Type B pancreatic cell (in vitro differentiated cells): ENCODE data around the gene TLR2. TPM values are rescaled to one million over a fixed set of nuclear protein-coding genes. Genes with fewer than 3 reads are reported as not detected.
A peak's percentile ranks its signal among the peaks of the same experiment; 100 is the strongest.

ENCODE experiments used
- DNase-seq: peaks from one replicate; pipeline ENCODE4 v3.0.0; 2021; ENCODE audit warnings: mixed read lengths; ENCODE audit not compliant: unreplicated experiment; ENCODE audit errors: extremely low spot score
- H3K27ac Mint-ChIP-seq: 2 replicates; pipeline ENCODE4 v1.8.0; 2021; ENCODE audit warnings: mild to moderate bottlenecking, mixed read lengths
- H3K27me3 Mint-ChIP-seq: 2 replicates; pipeline ENCODE4 v1.8.0; 2021; ENCODE audit warnings: mixed read lengths
- H3K36me3 Mint-ChIP-seq: 2 replicates; pipeline ENCODE4 v1.8.0; 2021; ENCODE audit warnings: mixed read lengths
- H3K4me1 Mint-ChIP-seq: one replicate; pipeline ENCODE4 v1.8.0; 2021; ENCODE audit warnings: mixed read lengths; ENCODE audit not compliant: unreplicated experiment
- H3K4me3 Mint-ChIP-seq: 2 replicates; pipeline ENCODE4 v1.8.0; 2021; ENCODE audit warnings: mild to moderate bottlenecking, mixed read lengths
- H3K9me3 Mint-ChIP-seq: 2 replicates; pipeline ENCODE4 v1.8.0; 2021; ENCODE audit warnings: mixed read lengths
- CTCF ChIP-seq: fragments of 200-600 bp; sonication (generic); conservative IDR thresholded peaks from 2 replicates; pipeline ENCODE4 v1.5.0; 2021; ENCODE audit warnings: antibody characterized with exemption, mild to moderate bottlenecking
- total RNA-seq: library from RNA; stranded (reverse); gene quantifications from 2 replicates; pipeline ENCODE4 v1.2.1, GENCODE V29; 2021; ENCODE audit warnings: low replicate concordance

The TLR2 gene
- total RNA-seq, 1 donor from 2014 or later, result 1.2 TPM

GRCh38 chr4:153747406-153747955, 63.4 kb downstream of the TLR2 start:
- TF ChIP-seq CTCF, result no peak
- no peaks in the 10 kb centered on the region for H3K9me3 Mint-ChIP-seq
- no peak for DNase-seq
- H3K4me1 Mint-ChIP-seq, result peaks cover 6% of the 10 kb centered on the region
- H3K36me3 Mint-ChIP-seq, result no peaks in the 10 kb centered on the region
- no peak overlapping the region for H3K4me3 Mint-ChIP-seq
- no peak overlapping the region for H3K27ac Mint-ChIP-seq
- H3K27me3 Mint-ChIP-seq, result peaks cover 4% of the 10 kb centered on the region

- no peak overlapping the region for H3K27ac Mint-ChIP-seq
- H3K36me3 Mint-ChIP-seq, result no peaks in the 10 kb centered on the region
- peaks cover 4% of the 10 kb centered on the region for H3K27me3 Mint-ChIP-seq
- TF ChIP-seq CTCF, result no peak
- peaks cover 6% of the 10 kb centered on the region for H3K4me1 Mint-ChIP-seq
- no peak for DNase-seq
- no peak overlapping the region for H3K4me3 Mint-ChIP-seq
- no peaks in the 10 kb centered on the region for H3K9me3 Mint-ChIP-seq
Observed at GRCh38 chr4:153748378-153748777, 64.3 kb downstream of the TLR2 start.

- TF ChIP-seq CTCF, result peak; percentile 84
- no peaks in the 10 kb centered on the region for H3K36me3 Mint-ChIP-seq
- no peaks in the 10 kb centered on the region for H3K9me3 Mint-ChIP-seq
- DNase-seq, result no peak
- H3K4me1 Mint-ChIP-seq, result peaks cover 6% of the 10 kb centered on the region
- H3K27me3 Mint-ChIP-seq, result peaks cover 8% of the 10 kb centered on the region
- no peak overlapping the region for H3K27ac Mint-ChIP-seq
- H3K4me3 Mint-ChIP-seq, result no peak overlapping the region
Observed at GRCh38 chr4:153750197-153750817, 66.2 kb downstream of the TLR2 start.

- Mint-ChIP-seq H3K9me3 (no peaks in the 10 kb centered on the region), H3K4me1 (peaks cover 13% of the 10 kb centered on the region), H3K4me3 (no peak overlapping the region), H3K36me3 (peaks cover 6% of the 10 kb centered on the region), H3K27me3 (peaks cover 38% of the 10 kb centered on the region), H3K27ac (no peak overlapping the region)
- no peak for TF ChIP-seq CTCF
- DNase-seq, result no peak
Observed at GRCh38 chr4:153755186-153755585, 71.1 kb downstream of the TLR2 start.

Other genes starting within 250 kb of the TLR2 start
- gene TMEM131L, start 217.9 kb upstream of the TLR2 start, total RNA-seq, result 5.4 and 21.3 TPM in 2 replicates
- 0.38 and 11.3 TPM in 2 replicates for gene RNF175, start 75.7 kb downstream of the TLR2 start, total RNA-seq
- gene SFRP2, start 104.8 kb downstream of the TLR2 start, total RNA-seq, result 5.9 and 31.9 TPM in 2 replicates